Peyer's patch (tissue), 4 donors: ENCODE results near the gene ZNF19. TPM values are rescaled to one million over a fixed set of nuclear protein-coding genes. Genes with fewer than 3 reads are reported as not detected.
A peak's percentile ranks its signal among the peaks of the same experiment; 100 is the strongest.

Source experiments
- DNase-seq, 3 donors: peaks; one replicate each; pipeline ENCODE4 v3.0.0-alpha.2; 2017 to 2019
- H3K27ac ChIP-seq, 4 donors: fragments of 200-600 bp; sonication (generic); one replicate each; pipeline ENCODE4 v1.5.1; 2016 to 2019
- H3K27me3 ChIP-seq, 2 donors: fragments of 200-600 bp; sonication (generic); one replicate each; pipeline ENCODE4 v1.5.1; 2019
- H3K36me3 ChIP-seq, 3 donors: fragments of 200-600 bp; sonication (generic); one replicate each; pipeline ENCODE4 v1.5.1; 2016 to 2019
- H3K4me1 ChIP-seq, 4 donors: fragments of 200-600 bp; sonication (generic); one replicate each; pipeline ENCODE4 v1.5.1; 2016 to 2019
- H3K4me3 ChIP-seq, 4 donors: fragments of 200-600 bp; sonication (generic); 1 replicate in 3 of 4; 2 replicates in 1 of 4; pipeline ENCODE4 v1.5.1; 2016 to 2019; ENCODE audit warnings: mild to moderate bottlenecking in 1 of 4
- H3K9me3 ChIP-seq, 4 donors: fragments of 200-600 bp; sonication (generic); one replicate each; pipeline ENCODE4 v1.5.1; 2016 to 2019; ENCODE audit warnings: mild to moderate bottlenecking in 1 of 4
- CTCF ChIP-seq, 6 experiments: fragments of 450-650 bp in 4 of 6; fragments of 200-600 bp in 2 of 6; sonication (generic) in 1 of 6; IDR thresholded peaks; one replicate each; pipeline ENCODE4 v1.5.1; 2017 to 2019; ENCODE audit warnings: antibody characterized with exemption in 6 of 6, mild to moderate bottlenecking in 3 of 6, moderate library complexity in 1 of 6
- POLR2A ChIP-seq, 2 donors: fragments of 450-650 bp; IDR thresholded peaks; one replicate each; pipeline ENCODE4 v1.5.1; 2017; ENCODE audit warnings: antibody characterized with exemption in 2 of 2, mild to moderate bottlenecking in 2 of 2, moderate library complexity in 2 of 2
- total RNA-seq, 4 donors: library from RNA; depleted of rRNA; stranded (reverse); fragments of >200 nt; gene quantifications; one replicate each; pipeline ENCODE4 v1.1.0, GENCODE V29; 2016

The ZNF19 gene
- total RNA-seq, 4 donors from 2014 or later: 4.4 to 14.9 (median 10.1) TPM

GRCh38 chr16:71500964-71501363 lies 11.8 kb upstream of the ZNF19 start:
- Histone ChIP-seq H3K4me3 (no peak overlapping the region), H3K27ac (no peak overlapping the region), H3K4me1 (no peaks in the 10 kb centered on the region), H3K27me3 (no peaks in the 10 kb centered on the region), H3K36me3 (no peaks in the 10 kb centered on the region), H3K9me3 (no peaks in the 10 kb centered on the region)
- DNase-seq: no peak
- TF ChIP-seq POLR2A (IDR thresholded peaks at IDR 0.05) (no peak), CTCF (IDR thresholded peaks at IDR 0.05) (no peak)

GRCh38 chr16:71499775-71500364 lies 10.7 kb upstream of the ZNF19 start:
- H3K27ac ChIP-seq: no peak overlapping the region
- H3K36me3 ChIP-seq: no peaks in the 10 kb centered on the region
- peak in 1 of 3 donors; percentile 66 for DNase-seq
- no peaks in the 10 kb centered on the region for H3K27me3 ChIP-seq
- no peaks in the 10 kb centered on the region for H3K4me1 ChIP-seq
- peak; percentile 6 to 83 (median 66) for TF ChIP-seq CTCF (IDR thresholded peaks at IDR 0.05)
- TF ChIP-seq POLR2A (IDR thresholded peaks at IDR 0.05): no peak
- H3K4me3 ChIP-seq: no peak overlapping the region
- H3K9me3 ChIP-seq: no peaks in the 10 kb centered on the region

- no peak for DNase-seq
- Histone ChIP-seq H3K4me1 (no peaks in the 10 kb centered on the region), H3K27me3 (no peaks in the 10 kb centered on the region), H3K36me3 (no peaks in the 10 kb centered on the region), H3K9me3 (no peaks in the 10 kb centered on the region), H3K4me3 (no peak overlapping the region), H3K27ac (no peak overlapping the region)
- TF ChIP-seq CTCF (IDR thresholded peaks at IDR 0.05): no peak
- no peak for TF ChIP-seq POLR2A (IDR thresholded peaks at IDR 0.05)
Observed at GRCh38 chr16:71498031-71498430, 8.9 kb upstream of the ZNF19 start.

GRCh38 chr16:71493213-71493612 lies 4.1 kb upstream of the ZNF19 start:
- no peak for DNase-seq
- Histone ChIP-seq H3K9me3 (no peaks in the 10 kb centered on the region), H3K4me3 (no peak overlapping the region), H3K4me1 (no peaks in the 10 kb centered on the region), H3K27me3 (no peaks in the 10 kb centered on the region), H3K27ac (no peak overlapping the region), H3K36me3 (no peaks in the 10 kb centered on the region)
- TF ChIP-seq CTCF (IDR thresholded peaks at IDR 0.05) (no peak), POLR2A (IDR thresholded peaks at IDR 0.05) (no peak)

- no peaks in the 10 kb centered on the region for H3K27me3 ChIP-seq
- H3K27ac ChIP-seq: no peak overlapping the region
- no peaks in the 10 kb centered on the region for H3K36me3 ChIP-seq
- no peaks in the 10 kb centered on the region for H3K9me3 ChIP-seq
- no peak overlapping the region for H3K4me3 ChIP-seq
- TF ChIP-seq POLR2A (IDR thresholded peaks at IDR 0.05) (no peak), CTCF (IDR thresholded peaks at IDR 0.05) (no peak)
- DNase-seq: no peak
- no peaks in the 10 kb centered on the region for H3K4me1 ChIP-seq
Observed at GRCh38 chr16:71492786-71493185, 3.7 kb upstream of the ZNF19 start.

GRCh38 chr16:71491054-71491453 lies 1.9 kb upstream of the ZNF19 start:
- Histone ChIP-seq H3K9me3 (no peaks in the 10 kb centered on the region), H3K4me1 (no peaks in the 10 kb centered on the region)
- DNase-seq: no peak

More at GRCh38 chr16:71491054-71491453, 1.9 kb upstream of the ZNF19 start:
- Histone ChIP-seq H3K27me3 (no peaks in the 10 kb centered on the region), H3K36me3 (no peaks in the 10 kb centered on the region), H3K4me3 (no peak overlapping the region), H3K27ac (no peak overlapping the region)
- no peak for TF ChIP-seq POLR2A (IDR thresholded peaks at IDR 0.05)
- no peak for TF ChIP-seq CTCF (IDR thresholded peaks at IDR 0.05)
